ENCODE measurements around the gene CKAP2L.
"Not testable (repeated sequence)": the region's sequence is repeated elsewhere in the genome, so short reads cannot be mapped to it uniquely, and the experiment has no call there.

Gene CKAP2L

DNA sequence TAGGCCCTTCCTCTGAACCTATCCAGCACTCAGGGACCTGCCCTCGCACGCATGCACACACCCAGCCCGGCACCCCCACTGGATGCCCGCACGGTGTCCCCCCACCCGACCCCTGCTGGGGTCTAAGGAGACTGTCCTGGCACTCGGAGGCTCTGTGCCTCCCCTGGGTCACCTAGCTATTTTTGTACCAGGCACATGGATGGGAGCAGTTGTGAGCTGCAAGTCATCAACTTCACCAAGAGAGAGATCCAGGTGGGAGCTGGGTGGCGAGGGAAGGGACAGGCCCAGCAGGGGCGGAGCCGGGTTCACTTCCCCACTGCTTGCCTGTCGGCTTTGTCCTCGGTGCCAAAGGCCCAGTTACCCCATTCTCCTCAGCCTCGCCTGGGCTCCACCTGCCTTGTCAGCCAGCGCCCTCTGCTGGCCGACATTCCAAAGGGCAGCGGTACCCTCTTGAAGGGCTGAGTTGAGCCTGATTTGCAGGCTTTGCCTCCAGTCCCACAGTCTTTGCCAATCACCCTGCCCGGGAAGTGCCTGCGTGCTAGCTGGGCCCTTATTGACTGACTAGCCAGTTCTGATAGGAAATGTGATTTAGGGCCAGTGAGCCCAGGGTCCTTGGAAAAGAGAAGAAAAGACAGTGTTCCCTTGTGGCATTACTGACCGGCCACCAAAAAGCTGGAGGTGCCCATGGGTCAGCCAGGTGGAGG is 37.8 kb downstream of the CKAP2L start:
- peak; percentile 76 to 84 for DNase-seq (ENCODE audit: low read depth in 2 of 2)

DNA sequence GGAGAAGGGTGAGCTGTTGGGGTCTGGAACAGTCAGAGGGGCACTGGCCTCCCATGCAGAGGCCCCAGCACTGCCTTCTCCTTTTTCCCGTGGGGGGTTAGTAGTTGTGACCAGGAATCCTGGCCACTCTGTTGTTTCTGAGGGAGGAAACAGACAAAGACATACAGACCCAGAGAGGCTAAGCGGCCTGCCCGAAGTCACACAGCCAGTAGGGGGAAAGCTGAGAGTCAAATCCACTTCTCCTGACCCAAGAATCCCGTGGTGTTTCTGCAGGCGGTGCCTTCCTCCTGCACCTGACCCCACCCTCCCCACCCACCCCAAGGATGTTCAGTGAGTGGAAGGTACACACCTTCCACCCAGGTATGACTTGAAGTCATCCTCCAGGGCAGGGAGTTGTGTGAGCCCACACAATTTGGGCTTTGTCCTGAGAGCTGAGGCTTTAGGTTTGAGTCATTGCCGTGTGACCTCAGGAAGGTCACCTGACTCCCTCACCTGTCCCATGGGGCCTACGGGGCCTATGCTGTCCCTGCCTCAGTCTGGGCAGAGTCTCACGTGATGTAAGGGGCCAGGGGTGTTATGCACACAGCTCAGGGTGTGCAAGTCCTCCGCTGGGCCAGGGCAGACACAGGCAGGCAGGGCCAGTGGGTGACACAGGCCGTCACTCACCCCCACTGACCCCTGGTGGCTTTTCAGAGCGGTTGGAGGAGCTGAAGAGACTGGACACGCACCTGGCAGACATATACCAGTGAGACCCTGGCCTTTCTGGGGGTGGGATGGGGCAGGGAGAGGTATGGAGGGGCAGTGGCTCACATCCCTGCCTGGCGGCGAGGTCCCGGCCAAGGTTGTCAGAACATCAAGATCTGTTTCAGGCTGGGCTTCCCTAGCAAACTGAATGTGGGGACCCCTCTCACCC is 38.6 kb downstream of the CKAP2L start:
- no peak for DNase-seq (ENCODE audit: low read depth in 2 of 2)

DNA sequence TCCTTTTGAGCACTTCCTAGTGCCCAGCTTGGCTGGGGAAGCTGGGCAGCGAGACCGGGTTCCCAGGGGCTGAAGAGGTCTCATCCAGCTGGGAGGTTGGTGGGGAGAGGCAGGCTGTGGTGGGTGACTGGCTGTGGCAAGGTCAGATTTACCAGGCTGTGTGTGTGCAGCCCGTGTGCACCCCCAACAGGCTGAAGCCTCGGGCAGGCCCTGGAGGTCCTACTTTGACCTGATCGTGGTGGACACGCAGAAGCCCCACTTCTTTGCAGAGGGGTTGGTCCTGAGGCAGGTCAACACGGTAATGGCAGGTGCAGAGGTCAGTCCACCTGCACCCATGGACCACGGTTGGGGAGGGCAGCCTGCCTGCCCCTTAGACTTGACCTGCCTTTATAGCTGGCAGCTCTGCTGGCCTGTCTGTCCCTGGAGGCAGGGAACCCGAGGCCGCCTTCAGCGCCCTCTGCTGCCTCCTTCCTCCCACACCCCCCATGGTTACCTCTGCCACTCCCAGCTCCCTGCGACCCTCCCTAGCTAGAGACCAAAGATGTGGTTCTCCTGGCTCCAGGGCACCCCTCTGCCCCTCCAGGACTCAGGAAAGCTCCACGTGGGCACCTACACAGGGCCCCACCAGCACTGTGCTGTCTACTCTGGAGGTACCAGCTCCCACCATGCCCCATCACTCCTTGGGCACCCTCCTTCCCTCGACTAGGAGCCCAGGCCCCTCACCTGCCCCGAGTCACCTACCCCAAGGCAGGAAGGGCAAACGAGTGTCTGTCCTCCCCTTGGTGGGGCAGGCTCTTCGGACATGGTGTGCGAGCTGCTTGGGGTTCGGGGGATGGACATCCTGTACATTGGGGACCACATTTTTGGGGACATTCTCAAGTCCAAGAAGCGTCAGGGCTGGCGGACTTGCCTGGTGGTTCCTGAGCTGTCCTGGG is 39.6 kb downstream of the CKAP2L start:
- no peak for DNase-seq (ENCODE audit: low read depth in 2 of 2)

DNA sequence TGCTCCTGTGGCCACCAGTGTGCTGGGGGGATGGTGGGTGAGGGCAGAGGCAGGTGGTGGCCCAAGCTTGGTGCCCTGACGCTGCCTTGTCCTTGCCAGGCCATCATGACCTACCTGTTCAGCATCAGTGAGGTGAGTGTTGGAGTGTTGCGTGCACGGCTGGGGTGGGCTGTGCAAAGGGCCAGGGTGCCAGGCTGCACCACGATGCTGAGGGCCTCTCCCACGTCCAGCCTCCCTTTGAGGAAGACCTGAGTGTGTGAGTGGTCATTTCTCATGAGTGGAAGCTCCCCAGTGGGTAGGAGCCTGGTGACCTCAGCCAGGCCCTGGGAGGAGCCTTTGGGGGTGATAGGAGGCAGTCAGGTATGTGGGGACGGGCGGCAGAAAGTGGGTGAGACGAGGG is 40.4 kb downstream of the CKAP2L start:
- no peak for DNase-seq (ENCODE audit: low read depth in 2 of 2)

DNA sequence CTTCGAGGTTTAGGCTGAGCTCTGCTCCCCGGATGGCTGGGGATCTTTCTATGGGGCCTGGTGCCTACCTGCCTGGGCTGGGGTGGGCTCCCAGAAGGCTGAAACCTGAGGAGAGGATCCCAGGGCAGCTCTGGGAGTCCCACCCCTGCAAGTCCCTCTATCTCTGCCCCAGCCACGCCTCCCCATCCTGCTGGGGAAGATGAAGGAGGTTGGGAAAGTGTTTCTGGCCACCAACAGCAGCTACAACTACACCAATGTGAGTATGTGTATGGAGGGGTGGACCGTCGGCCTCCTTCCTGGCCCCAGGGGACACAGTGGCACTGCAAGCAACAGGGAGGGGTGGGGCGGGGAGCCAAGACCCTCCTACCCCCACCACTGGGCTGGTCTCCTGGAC is 40.9 kb downstream of the CKAP2L start:
- no peak for DNase-seq (ENCODE audit: low read depth in 2 of 2)

DNA sequence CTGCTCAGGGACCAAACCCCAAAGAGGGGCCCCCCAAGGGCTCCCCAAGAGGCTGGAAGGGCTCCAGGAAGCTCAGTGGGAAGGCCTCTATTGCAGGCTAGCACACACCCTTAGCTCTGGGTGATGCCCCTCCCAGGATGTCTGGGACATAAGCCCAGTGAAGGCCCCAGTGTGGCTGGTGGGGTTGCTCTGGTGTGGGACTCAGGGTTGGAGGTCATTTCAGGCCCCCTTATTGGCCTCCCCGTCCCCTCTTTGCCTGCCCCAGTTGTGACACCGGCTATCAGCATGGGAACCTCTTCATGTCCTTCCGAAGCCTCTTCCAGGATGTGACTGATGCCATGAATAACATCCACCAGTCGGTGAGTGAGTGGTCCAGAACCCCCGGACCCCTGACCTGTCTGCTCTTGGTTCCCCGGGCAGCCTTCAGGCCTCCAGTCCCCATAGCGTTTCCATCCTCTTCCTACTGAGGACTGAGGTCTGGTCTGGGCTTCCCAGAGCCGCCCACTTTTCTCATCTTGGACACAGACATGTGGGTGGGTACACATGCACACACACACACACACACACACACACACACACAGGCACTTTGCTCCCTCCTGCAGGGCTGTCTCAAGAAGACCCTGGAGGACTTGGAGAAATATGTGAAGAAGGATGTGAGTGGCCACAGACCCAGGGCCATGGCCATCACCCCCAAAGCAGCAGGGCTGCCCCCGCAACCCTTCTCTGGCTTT is 41.4 kb downstream of the CKAP2L start:
- no peak for DNase-seq (ENCODE audit: low read depth in 2 of 2)

DNA sequence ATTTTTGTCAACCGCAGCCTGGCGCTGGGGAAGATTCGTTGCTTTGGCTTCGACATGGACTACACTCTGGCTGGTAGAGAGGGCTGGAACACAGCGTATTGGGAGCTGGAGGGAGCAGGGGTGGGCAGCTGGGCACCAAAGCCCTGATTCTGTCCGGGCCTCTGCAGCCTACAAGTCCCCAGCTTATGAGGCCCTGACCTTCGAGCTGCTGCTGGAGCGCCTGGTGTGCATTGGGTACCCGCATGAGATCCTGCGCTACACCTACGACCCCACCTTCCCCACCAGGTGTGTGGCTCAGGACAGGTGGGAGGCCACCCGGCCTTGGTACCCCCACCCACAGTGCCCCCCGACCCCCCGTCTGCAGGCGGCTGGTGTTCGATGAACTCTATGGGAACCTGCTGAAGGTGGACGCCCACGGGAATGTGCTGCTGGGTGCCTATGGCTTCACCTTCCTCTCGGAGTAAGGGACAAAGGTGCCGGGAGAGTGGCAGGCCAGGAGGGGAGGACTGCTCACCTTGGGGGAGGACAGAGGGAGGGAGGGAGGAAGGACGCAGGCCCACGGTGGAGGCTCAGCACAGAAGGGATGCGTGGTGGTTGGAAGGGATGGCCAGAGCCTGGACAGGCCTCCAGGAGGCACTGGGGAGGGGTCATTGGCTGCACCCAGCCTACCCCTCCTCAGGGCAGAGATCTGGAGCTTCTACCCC is 42.4 kb downstream of the CKAP2L start:
- no peak for DNase-seq (ENCODE audit: low read depth in 2 of 2)

DNA sequence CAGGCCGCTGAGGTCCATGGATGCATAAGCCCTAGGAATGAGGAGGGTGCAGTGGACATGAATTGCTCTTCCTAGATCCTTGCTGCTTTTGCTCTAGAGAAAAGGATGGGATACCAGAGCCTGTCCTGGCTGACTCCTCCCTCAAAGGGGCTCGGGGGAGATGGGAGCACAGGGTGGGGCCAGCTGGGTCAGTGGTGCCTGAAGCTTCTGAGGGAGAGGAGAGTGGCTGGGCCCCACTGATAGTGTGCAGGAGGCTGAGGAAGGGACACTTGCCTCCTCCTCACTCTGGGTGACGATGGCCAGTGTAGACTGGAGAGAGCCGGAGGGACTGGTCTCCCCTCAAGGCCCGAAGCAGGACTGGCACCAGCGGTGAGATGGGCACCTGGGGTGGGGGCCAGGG is 43.6 kb downstream of the CKAP2L start, which contains the start of gene NT5DC4:
Gene NT5DC4, plus strand, starts transcription at position 236 of the 400 bp plus-strand sequence. Its CDS starts 60 bp downstream, at position 296.
- DNase-seq (ENCODE audit: low read depth in 2 of 2) = no peak

DNA sequence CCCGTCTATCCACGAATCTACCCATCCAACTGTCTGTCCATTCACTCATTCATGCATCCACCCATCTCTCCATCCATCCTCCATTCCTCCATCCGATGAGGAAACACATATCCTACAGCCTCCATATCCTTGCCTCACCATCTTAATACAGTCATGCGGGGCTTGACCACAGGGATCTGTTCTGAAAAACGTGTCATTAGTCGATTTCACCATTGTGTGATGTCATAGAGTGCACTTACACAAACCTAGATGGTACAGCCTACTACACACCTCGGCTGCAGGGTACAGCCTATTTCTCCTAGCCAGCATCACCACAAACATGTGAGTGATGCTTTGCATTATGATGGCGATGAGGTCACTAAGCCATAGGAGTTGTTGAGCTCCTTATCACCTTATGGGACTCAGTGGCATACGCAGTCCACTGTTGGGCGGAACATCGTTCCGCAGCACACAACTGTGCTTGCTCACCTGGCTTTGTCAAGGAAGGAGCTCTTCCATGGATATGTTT is 45.5 kb downstream of the CKAP2L start:
- DNase-seq (ENCODE audit: low read depth in 2 of 2) = no peak

DNA sequence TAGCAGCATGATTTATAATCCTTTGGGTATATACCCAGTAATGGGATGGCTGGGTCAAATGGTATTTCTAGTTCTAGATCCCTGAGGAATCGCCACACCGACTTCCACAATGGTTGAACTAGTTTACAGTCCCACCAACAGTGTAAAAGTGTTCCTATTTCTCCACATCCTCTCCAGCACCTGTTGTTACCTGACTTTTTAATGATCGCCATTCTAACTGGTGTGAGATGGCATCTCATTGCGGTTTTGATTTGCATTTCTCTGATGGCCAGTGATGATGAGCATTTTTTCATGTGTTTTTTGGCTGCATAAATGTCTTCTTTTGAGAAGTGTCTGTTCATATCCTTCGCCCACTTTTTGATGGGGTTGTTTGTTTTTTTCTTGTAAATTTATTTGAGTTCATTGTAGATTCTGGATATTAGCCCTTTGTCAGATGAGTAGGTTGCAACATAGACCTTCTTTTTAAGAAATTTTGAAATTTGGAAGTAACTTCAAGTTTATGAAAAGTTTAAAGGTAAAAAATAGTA is 47.5 kb downstream of the CKAP2L start:
- DNase-seq (ENCODE audit: low read depth in 2 of 2) = not testable (repeated sequence)

DNA sequence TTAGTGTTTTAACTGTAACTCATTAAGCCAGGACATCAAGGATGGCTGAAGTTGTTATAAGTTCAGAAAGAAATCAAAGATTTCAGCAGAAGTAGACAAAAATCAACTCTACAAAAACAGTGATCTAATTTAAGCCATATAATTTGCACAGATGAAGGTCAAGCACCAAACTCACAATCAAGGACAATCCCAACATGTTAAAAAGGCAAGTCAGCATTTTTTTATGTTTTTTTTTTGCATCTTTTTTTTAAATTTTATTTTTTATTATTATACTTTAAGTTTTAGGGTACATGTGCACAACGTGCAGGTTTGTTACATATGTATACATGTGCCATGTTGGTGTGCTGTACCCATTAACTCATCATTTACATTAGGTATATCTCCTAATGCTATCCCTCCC is 48.3 kb downstream of the CKAP2L start:
- DNase-seq (ENCODE audit: low read depth in 2 of 2) = not testable (repeated sequence)

DNA sequence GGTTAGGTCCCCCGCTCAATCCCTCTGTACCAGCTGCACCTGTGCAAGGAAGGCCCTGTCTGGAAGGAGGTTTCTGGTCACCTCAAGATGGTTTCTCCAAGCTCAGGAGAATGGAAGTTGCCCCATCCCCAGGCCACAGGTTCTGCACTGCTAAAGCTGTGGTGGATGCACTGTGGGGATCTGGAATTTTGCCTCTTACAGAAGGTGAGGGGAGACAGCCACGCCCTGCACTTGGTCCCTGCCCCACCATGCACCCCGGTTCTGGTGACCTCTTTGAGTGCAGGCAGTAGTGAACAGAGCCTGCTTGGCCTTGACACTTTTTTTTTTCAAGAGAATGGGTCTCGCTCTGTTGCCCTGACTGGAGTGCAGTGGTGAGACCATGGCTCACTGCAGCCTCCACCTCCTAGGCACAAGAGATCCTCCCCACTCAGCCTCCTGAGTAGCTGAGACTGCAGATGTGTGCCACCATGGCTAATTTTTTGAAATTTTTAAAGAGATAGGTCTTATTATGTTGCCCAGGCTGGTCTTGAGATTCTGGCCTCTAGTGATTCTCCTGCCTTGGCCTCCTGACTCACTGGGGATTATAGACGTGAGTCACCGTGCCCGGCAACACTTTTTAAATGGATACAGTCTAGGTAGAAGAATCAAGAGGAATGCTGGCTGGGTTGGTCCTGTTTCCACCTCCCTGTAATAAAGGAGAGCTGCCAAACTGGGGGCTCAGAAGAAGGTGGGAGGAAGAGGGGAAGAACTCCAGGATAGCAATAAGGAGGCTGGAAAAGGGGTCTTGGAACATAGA is 49.4 kb downstream of the CKAP2L start:
- DNase-seq (ENCODE audit: low read depth in 2 of 2) = no peak

DNA sequence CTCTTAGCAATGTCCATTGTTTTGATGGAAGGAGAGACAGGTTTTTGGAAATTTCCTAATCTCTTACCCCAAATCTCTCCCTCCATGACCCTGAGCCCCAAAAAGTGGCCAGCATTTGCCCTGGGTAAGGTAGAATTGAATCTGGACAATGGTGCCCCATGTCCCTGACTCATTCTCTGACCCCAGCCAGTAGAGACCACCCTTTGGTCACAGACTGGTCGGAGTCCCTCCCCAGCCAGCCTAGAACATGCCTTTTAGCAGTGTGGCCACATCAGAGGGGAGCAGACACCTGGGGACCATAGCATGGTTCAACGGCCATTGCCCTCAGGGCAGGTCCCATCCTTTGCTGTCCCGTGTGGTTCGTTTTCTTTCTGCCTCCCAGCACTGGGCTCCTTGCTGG is 50.1 kb downstream of the CKAP2L start:
- no peak for DNase-seq (ENCODE audit: low read depth in 2 of 2)

DNA sequence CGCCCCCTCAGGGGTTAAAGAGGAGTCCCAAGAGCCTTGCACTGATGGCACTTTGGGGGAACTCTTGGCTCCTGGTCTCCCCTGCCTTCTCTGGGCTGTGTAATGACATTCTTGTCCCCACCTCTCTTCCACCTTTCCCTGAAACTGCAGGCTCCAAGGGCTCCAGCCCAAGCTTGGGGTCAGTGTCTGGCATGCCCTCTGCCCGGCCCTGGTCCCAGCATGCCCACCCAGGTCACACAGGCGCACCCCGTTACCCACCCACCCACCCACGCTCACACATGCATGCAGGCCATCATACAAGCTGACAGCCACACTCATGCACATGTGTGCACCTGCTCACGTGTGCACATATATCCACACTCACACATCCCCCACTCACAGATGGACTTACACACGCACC is 50.5 kb downstream of the CKAP2L start:
- DNase-seq (ENCODE audit: low read depth in 2 of 2) = no peak

DNA sequence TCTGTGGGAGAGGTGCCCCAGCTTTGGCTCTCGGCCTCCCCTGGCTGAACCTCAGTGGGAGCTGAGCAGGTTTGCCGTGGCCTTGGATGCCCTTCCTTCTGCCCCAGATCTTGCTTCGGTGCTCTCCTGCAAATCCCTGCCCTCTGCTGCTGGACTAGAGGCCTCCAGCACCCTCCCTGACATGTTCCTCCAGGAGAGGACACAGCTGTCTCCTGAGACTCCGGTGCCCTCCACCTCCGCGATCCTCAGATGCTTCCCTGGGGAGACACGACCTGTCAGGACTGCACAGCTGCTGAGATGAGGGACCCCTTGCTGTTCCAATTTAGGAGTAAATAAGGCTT is 50.9 kb downstream of the CKAP2L start:
- no peak for DNase-seq (ENCODE audit: low read depth in 2 of 2)

DNA sequence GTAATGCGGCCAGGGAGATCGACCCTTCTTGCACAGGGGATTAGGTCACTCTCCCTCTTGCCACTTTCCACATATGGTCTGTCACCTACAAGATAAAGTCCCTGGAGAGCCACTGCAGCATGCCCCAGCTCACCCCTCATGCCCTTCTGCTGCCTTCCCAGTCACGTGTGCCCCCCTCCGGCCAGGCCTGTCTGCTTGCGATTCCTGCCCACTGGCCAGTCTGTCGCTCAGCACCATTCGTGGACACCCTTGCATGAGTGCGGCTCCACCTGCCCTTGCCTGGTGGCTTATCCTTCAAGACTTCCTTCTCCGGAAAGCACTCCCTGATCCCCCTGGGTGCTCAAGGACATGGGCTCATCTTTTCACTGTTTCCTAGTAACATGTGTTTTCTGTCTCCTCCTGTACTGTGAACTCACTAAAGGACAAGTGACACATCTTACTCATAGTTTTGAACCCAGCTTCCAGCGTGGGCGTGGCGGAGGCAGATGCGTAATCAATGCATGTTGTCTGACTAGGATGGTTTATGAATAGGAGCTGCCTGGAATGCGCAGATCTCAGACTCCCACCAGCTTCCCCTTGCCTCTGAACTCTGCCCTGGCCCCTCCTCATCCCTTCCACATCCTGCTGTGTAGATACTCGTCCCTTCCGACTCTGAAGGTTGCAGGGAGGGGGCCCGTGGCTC is 51.4 kb downstream of the CKAP2L start:
- peak in 1 of 2 donors; percentile 62 for DNase-seq (ENCODE audit: low read depth in 2 of 2)

DNA sequence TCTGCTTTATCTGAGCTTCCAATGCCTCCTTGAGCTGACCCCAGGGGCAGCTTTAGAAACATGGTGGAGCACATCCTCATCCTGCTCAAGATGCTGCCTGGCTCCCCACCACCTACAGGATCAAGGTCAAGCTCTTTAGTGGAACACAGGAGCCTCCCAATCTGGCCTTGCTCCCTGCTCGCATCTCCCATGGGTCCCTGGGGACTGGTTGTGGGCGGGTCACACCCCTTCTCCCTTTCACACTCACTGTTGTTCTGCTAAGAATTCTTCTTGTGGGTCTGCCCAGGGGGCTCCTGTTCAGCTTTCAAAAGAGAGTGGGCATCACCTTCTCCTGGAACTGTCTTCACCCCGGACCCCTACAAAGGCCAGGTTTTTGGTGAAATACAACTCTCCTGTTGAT is 51.9 kb downstream of the CKAP2L start:
- DNase-seq (ENCODE audit: low read depth in 2 of 2) = no peak

DNA sequence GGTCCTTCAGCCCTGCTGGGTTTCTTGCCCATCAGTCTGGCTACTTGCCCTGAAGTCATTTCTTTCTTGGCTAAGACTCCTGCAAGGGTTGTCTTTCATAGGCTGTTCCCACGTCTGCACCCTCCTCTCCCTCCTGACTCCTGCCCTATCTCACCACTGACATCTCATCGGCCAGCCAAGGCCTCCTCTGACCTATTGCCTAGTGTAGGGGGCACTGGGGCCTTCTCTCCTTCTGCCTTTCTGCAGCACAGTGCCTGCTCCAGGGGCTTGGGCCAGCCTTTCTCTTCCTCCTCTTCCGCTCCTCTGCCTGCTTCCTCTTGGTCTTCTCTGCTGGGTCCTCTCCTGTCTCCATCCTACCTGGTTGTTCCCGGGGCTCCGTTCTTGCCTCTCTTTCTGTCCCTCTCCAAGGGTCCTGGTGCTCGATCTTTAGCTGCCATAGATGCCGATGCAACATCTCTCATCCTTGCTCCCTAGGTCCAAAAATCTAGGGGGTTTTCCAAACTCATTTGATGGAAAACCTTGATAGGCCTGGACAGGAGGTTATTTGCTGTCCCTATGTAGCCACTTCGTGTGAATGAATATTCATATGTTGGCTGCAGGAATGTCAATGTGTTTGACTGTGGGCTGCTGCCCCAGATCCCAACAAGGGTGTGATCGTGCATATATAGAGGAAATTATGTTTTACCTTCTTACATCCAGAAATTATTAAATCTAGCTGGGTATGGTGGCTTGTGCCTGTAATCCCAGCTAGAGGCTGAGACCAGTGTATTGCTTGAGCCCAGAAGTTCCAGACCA is 53.3 kb downstream of the CKAP2L start:
- DNase-seq (ENCODE audit: low read depth in 2 of 2) = no peak

All from stimulated activated CD8-positive, alpha-beta memory T cell treated with anti-CD3 and anti-CD28 coated beads, Interleukin-2, amount 100 ng/mL, for 48 hours (primary cell).